ENCODE measurements around the gene KASH5.

DNA sequence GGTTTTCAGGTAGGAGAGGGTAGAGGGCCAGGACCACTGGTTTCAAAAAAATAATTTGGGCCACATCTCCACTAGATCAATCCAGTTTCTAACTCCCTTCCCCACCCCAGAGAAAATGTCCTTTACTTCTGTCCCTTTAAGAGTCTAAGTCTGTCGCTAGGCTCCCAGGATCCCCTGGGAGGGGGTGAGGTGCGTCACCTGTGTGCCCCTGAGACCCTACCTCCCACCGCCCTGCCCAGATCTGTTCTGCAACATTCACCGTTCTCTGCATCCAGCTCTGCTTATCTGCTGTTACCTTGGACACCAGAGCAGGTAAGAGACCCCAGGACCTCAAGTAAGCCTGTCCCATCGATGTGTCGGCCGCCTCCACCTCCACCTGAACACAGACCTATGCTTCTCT, 37.1 kb downstream of the KASH5 start, which contains the start of gene GFY:
- TF ChIP-seq, protein P1, sequence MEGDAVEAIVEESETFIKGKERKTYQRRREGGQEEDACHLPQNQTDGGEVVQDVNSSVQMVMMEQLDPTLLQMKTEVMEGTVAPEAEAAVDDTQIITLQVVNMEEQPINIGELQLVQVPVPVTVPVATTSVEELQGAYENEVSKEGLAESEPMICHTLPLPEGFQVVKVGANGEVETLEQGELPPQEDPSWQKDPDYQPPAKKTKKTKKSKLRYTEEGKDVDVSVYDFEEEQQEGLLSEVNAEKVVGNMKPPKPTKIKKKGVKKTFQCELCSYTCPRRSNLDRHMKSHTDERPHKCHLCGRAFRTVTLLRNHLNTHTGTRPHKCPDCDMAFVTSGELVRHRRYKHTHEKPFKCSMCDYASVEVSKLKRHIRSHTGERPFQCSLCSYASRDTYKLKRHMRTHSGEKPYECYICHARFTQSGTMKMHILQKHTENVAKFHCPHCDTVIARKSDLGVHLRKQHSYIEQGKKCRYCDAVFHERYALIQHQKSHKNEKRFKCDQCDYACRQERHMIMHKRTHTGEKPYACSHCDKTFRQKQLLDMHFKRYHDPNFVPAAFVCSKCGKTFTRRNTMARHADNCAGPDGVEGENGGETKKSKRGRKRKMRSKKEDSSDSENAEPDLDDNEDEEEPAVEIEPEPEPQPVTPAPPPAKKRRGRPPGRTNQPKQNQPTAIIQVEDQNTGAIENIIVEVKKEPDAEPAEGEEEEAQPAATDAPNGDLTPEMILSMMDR (conservative IDR thresholded peaks at IDR 0.05; ENCODE audit: low read depth, low read length): no peak
- TF ChIP-seq EZH2 (IDR thresholded peaks at IDR 0.05; ENCODE audit: borderline replicate concordance, low read depth, low read length, poor library complexity, severe bottlenecking): no peak

All from A673 (cell line).